AG04449 (cell line): Measurements from ENCODE around the gene TET3.

Experiments used
- CTCF ChIA-PET: fragments of 350-600 bp; formaldehyde crosslinking; extraction: SDS; loops from one replicate; lab custom pipeline; 2021; ENCODE audit warnings: antibody characterized with exemption; lab: Yijun Ruan, JAX
- POLR2A ChIA-PET: fragments of 400-600, 350-600 bp; formaldehyde crosslinking; extraction: SDS; loops from one replicate; lab custom pipeline; 2020; ENCODE audit warnings: antibody characterized with exemption, inconsistent platforms; lab: Yijun Ruan, JAX
- DNase-seq: peaks from one replicate; pipeline ENCODE4 v3.0.0-alpha.2; 2010; ENCODE audit warnings: low read depth, low spot score
- H3K4me3 ChIP-seq: 2 replicates; pipeline ENCODE4 v1.5.1; 2011; ENCODE audit warnings: low read depth, mild to moderate bottlenecking, control low read depth, low read length
- CTCF ChIP-seq: IDR thresholded peaks from one replicate; pipeline ENCODE4 v1.5.1; 2011; ENCODE audit warnings: mild to moderate bottlenecking, moderate library complexity, low read length, control low read depth, inconsistent platforms; ENCODE audit not compliant: insufficient read depth; ENCODE audit errors: missing control alignments

TET3 gene

GRCh38 chr2:73994178-73994831 lies 9.6 kb downstream of the TET3 start:
- ChIA-PET CTCF (no interaction called here), POLR2A (no interaction called here)
- no peak for DNase-seq
- no peak overlapping the region for H3K4me3 ChIP-seq
- TF ChIP-seq CTCF: no peak

DNA sequence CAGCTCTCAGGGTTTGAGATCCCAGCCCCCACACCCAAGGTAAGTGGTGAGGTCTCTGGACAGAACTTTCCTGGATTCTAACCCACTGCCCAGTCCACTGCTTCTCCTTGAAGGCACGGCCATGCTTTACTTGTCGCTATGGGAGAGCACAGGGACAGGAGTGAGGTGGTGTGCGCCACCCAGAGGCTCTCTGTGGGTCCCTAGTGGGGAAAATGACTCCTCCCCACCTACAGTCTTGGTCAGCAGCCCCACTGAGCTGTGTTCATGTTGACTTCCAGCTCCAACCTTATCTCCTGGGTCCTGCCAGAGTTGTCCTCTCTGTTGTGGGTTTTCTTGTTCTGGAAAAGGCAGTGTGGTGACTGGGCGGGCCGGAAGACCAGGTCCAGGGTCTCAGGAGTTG lies 11.1 kb downstream of the TET3 start:
- DNase-seq: no peak
- no peak overlapping the region for H3K4me3 ChIP-seq
- ChIA-PET CTCF (interaction anchor here (1.0 kb wide), 1 partner anchor 265 kb away, joined by 3 read pairs; no protein-coding TSS in a partner anchor), POLR2A (no interaction called here)
- TF ChIP-seq CTCF: no peak

GRCh38 chr2:73997813-73998212 lies 13.1 kb downstream of the TET3 start:
- CTCF ChIA-PET: no interaction called here
- DNase-seq: no peak
- POLR2A ChIA-PET: no interaction called here
- TF ChIP-seq CTCF: no peak
- no peak overlapping the region for H3K4me3 ChIP-seq

- TF ChIP-seq CTCF: no peak
- H3K4me3 ChIP-seq: no peak overlapping the region
- ChIA-PET POLR2A (no interaction called here), CTCF (no interaction called here)
- DNase-seq: no peak
Observed at GRCh38 chr2:73998451-73998850, 13.7 kb downstream of the TET3 start.

- ChIA-PET POLR2A (no interaction called here), CTCF (no interaction called here)
- no peak for TF ChIP-seq CTCF
- H3K4me3 ChIP-seq: no peak overlapping the region
- no peak for DNase-seq
Observed at GRCh38 chr2:73998933-73999332, 14.2 kb downstream of the TET3 start.

- no peak for TF ChIP-seq CTCF
- ChIA-PET CTCF (interaction anchor here (0.8 to 1.3 kb wide), 2 partner anchors 13 to 121 kb away, joined by 3 to 4 read pairs; no protein-coding TSS in a partner anchor), POLR2A (interaction anchor here (0.6 kb wide), 1 partner anchor 61 kb away, joined by 3 read pairs; no protein-coding TSS in a partner anchor)
- H3K4me3 ChIP-seq: no peak overlapping the region
- DNase-seq: no peak
Observed at GRCh38 chr2:73999881-74000597, 15.3 kb downstream of the TET3 start.
